ENCODE data around the gene RNFT2. TPM values are rescaled to one million over a fixed set of nuclear protein-coding genes. Genes with fewer than 3 reads are reported as not detected.

The RNFT2 gene
- total RNA-seq, 2 experiments from 2014 or later = 15.8 to 15.9 TPM

DNA sequence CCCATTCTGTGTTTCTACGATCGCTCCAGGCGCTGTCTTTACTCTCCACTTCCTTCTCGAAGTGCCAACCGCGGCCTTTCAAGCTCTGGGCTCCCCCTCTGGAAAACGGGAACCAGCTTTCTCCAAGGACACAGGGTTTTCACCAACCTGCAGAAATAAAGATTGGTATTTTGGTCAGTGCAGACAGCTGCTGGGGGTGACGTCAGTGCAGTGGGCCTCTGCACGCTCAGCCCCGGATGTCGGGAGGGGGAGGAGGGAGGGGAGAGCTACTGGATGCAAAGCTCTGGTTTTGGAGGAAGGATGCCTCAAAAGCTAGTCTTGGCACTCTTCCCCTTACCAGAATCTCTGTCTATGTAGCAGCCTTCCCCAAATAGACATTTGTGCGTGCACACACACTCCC is 123.2 kb downstream of the RNFT2 start:
- peak; percentile 57 for DNase-seq
- intact Hi-C loops (cut with micrococcal nuclease) = no loop called here
- H3K27ac Mint-ChIP-seq = no peak overlapping the region
- POLR2A ChIA-PET = no interaction called here
- H3K9me3 Mint-ChIP-seq = no peaks in the 10 kb centered on the region
- no peak overlapping the region for H3K4me3 Mint-ChIP-seq
- no peaks in the 10 kb centered on the region for H3K36me3 Mint-ChIP-seq
- H3K4me1 Mint-ChIP-seq (ENCODE audit: low read depth) = peaks cover 6% of the 10 kb centered on the region
- peaks cover 22% of the 10 kb centered on the region for H3K27me3 Mint-ChIP-seq
- CTCF ChIA-PET = no interaction called here

DNA sequence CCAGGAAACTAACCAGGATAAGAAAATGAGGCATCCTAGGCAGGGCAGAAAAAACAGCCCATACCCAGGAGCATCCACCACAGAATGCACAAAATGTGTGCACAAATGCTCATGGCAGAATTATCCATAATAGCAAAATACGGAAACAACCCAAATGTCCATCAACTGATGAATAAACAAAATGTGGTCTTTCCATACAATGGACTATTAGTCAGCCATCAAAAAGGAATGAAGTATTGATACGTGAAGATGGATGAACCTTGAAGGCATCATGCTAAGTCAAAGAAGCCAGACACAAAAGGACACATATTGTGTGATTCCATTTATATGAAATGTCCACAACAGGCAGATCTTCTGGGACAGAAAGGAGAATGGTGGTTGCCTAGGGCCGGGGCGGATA is 124.1 kb downstream of the RNFT2 start:
- Mint-ChIP-seq H3K36me3 (no peaks in the 10 kb centered on the region), H3K4me1 (ENCODE audit: low read depth) (peaks cover 6% of the 10 kb centered on the region), H3K27me3 (peaks cover 22% of the 10 kb centered on the region), H3K27ac (no peak overlapping the region), H3K4me3 (no peak overlapping the region), H3K9me3 (no peaks in the 10 kb centered on the region)
- ChIA-PET CTCF (interaction anchor here (1.1 kb wide), 1 partner anchor 19 kb away, joined by 3 read pairs; no protein-coding TSS in a partner anchor), POLR2A (no interaction called here)
- intact Hi-C loops (cut with micrococcal nuclease) = no loop called here
- DNase-seq = no peak

DNA sequence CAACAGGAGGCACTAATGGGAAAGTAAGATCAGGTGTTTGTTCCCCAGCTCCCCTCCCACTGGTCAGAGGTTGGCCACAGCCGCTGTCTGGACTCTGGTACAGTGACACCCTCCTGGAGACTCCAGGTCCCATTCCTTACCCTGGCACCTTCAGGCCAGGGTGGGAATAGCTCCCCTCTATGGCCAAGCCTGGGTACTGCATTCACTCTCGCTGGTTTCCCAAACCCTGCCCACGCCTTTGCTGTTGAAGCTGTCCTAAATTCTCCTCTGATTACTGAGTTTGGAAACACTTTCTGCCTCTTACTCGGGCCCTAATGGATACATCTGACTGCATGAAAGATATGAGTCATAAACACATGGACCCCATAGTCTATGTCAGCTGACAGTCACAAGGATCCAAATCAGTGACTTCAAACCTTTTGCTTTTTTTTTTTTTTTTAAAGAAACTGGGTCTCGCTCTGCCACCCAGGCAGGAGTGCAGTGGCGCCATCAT is 125.2 kb downstream of the RNFT2 start:
- intact Hi-C loops (cut with micrococcal nuclease) = no loop called here
- DNase-seq = peak; percentile 32
- H3K36me3 Mint-ChIP-seq = no peaks in the 10 kb centered on the region

DNA sequence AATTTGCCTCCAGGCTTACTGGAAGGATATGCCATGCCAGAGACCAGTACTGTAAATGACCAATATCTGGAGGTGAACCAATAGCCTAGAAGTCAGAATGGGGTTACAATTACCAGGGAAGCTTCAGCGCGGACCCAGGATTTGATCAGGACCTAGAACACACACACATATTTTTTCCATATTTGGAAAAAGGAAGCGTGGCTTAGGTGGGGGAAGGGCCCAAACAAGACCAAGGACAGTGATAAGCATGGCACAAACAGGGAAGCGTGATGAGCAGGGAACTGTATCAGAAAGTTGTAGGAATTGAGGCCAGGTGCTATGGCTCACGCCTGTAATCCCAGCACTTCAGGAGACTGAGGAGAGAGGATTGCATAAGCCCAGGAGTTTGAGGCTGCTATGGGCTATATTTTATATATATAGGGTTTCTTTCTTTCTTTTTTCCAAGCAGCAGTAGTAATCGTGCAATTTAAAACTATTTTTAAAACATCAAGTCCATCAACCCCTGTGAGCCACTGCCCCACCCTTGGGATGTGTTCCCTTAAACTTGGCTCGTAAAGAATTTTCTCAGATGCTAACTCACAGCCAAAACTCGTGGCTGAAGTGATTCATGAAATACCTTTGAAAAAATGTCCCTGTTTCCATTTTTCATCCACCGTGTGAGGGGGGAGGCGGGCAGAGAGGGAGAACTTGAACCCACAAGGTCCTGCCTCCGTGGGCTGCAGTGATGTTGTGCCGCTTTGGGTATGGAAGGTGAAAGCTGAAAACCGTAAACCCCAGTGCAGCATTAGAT is 126.5 kb downstream of the RNFT2 start:
- Mint-ChIP-seq H3K9me3 (no peaks in the 10 kb centered on the region), H3K4me1 (ENCODE audit: low read depth) (peaks cover 6% of the 10 kb centered on the region), H3K27me3 (peaks cover 12% of the 10 kb centered on the region), H3K4me3 (no peak overlapping the region), H3K27ac (no peak overlapping the region), H3K36me3 (no peaks in the 10 kb centered on the region)
- intact Hi-C loops (cut with micrococcal nuclease) = no loop called here
- no peak for DNase-seq
- ChIA-PET POLR2A (no interaction called here), CTCF (no interaction called here)

More for the DNA sequence above, 125.2 kb downstream of the RNFT2 start:
- Mint-ChIP-seq H3K4me1 (ENCODE audit: low read depth) (peaks cover 6% of the 10 kb centered on the region), H3K4me3 (no peak overlapping the region), H3K27me3 (peaks cover 14% of the 10 kb centered on the region), H3K27ac (no peak overlapping the region), H3K9me3 (no peaks in the 10 kb centered on the region)
- POLR2A ChIA-PET = no interaction called here
- CTCF ChIA-PET = interaction anchor here (1.1 to 1.3 kb wide), 4 partner anchors 9 to 160 kb away, joined by 3 to 8 read pairs (median 4); no protein-coding TSS in a partner anchor

DNA sequence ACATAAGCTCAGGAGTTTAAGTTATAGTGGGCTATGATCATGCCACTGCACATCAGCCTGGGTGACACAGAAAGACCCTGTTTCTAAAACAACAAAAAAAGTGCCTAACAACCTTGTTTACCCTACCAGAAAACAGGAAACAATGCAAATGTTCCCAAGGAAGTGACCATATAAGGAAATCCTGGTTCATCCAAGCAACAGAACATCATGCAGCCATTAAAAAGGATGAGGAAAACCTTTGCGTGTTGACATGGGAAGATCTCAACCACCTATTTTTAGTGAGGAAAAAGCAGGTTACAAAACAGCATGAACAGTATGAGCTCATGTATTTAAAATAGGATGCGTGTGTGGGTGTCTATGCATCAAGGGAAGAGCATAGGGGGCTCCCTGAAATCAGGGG is 129.4 kb downstream of the RNFT2 start:
- intact Hi-C loops (cut with micrococcal nuclease) = no loop called here
- ChIA-PET CTCF (no interaction called here), POLR2A (no interaction called here)
- Mint-ChIP-seq H3K27ac (no peak overlapping the region), H3K9me3 (no peaks in the 10 kb centered on the region), H3K4me1 (ENCODE audit: low read depth) (no peaks in the 10 kb centered on the region), H3K36me3 (no peaks in the 10 kb centered on the region), H3K4me3 (no peak overlapping the region), H3K27me3 (peaks cover 8% of the 10 kb centered on the region)
- no peak for DNase-seq

DNA sequence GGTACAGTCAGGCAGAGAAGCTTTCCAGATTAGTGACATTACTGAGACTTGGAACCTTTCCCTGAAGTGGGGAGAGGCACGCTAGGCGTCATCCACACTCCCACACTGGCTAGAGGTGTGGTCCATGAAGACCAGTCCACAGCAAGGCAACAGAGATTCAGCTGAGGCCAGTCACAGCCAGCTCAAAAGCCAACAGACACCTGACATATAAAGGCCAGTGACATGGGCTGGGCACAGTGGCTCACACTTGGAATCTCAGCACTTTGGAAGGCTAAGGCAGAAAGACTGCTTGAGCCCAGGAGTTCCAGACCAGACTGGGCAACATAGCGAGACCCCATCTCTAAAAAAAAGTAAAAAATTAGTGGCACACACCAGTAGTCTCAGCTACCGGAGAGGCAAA is 132.2 kb downstream of the RNFT2 start:
- POLR2A ChIA-PET = no interaction called here

DNA sequence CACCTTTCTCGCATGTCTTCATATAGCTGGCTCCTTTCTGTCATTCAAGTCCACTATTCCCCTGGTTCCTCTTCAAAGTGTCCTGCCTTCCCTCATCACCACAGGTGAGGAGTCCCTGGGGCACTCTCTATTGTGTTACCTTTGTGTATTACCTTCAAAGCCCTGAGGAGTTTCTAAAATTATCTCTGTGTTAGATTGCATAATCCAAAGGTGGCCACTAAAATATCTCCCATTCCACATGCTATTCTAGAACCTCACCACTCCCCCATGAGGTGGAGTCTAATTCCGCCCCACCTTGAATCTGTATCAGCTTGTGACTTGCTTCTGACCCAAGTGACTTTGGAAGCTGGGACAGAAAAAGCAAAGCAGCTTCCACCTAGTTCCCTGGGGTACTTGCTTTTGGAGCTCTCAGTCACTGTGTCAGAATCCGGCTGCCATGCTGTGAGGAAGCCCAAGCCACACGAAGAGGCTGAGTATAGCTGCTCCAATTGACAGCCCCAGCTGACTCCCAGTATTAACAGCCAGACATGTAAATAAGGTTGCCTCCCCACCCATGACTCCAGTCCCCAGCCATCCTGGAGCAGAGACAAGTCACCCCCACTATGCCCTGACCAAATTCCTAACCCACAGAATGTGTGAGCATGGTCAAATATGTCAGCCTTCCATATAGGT is 136.3 kb downstream of the RNFT2 start:
- Mint-ChIP-seq H3K27ac (no peak overlapping the region), H3K4me3 (no peak overlapping the region), H3K36me3 (no peaks in the 10 kb centered on the region), H3K9me3 (no peaks in the 10 kb centered on the region), H3K4me1 (ENCODE audit: low read depth) (peaks cover 12% of the 10 kb centered on the region), H3K27me3 (peaks cover 39% of the 10 kb centered on the region)
- POLR2A ChIA-PET = no interaction called here
- intact Hi-C loops (cut with micrococcal nuclease) = no loop called here
- DNase-seq = no peak
- CTCF ChIA-PET = interaction anchor here (0.6 to 0.9 kb wide), 2 partner anchors 43 to 177 kb away, joined by 3 read pairs; no protein-coding TSS in a partner anchor

More for the DNA sequence above, 132.2 kb downstream of the RNFT2 start:
- CTCF ChIA-PET = no interaction called here
- Mint-ChIP-seq H3K36me3 (no peaks in the 10 kb centered on the region), H3K27ac (no peak overlapping the region), H3K27me3 (peaks cover 11% of the 10 kb centered on the region), H3K4me3 (no peak overlapping the region), H3K4me1 (ENCODE audit: low read depth) (no peaks in the 10 kb centered on the region), H3K9me3 (no peaks in the 10 kb centered on the region)
- no peak for DNase-seq
- intact Hi-C loops (cut with micrococcal nuclease) = no loop called here

DNA sequence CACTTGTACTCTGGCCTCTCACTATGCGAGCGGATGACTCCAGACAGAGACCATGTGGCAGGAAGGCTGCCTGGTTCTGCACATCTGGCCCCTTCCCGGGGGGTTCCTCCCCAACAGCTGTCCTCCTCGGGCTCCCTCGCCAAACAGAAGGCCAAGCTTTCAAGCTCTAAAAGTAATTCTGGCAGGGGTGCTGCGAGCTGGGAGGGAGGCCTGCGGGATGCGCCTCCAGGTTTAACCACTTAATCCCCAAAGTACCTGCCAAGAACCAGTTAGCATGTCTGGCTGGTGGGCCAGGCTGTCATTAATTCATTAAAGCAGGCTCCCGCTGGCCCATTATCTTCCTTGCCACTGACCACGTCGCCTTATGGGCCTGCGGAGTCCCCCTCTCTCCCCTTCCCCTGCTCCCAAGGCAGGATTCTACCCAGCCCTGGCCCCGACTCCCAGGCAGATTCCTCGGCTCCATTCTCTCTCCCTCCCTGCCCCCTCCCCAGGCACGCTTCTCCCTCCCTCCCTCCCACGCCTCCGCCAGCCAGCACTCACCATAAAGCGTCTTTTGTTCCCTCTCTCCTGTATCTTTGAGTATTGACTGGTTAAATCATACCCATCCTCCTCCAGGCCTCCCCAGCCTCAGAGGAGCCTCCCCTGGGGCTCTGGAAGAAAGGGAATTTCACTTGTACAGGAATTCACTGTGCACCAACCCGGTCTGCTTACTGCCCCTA is 138.2 kb downstream of the RNFT2 start:
- ChIA-PET CTCF (no interaction called here), POLR2A (no interaction called here)
- Mint-ChIP-seq H3K4me1 (ENCODE audit: low read depth) (peaks cover 23% of the 10 kb centered on the region), H3K27me3 (peaks cover 49% of the 10 kb centered on the region), H3K4me3 (no peak overlapping the region), H3K9me3 (no peaks in the 10 kb centered on the region), H3K36me3 (no peaks in the 10 kb centered on the region), H3K27ac (no peak overlapping the region)
- DNase-seq = no peak
- intact Hi-C loops (cut with micrococcal nuclease) = no loop called here

DNA sequence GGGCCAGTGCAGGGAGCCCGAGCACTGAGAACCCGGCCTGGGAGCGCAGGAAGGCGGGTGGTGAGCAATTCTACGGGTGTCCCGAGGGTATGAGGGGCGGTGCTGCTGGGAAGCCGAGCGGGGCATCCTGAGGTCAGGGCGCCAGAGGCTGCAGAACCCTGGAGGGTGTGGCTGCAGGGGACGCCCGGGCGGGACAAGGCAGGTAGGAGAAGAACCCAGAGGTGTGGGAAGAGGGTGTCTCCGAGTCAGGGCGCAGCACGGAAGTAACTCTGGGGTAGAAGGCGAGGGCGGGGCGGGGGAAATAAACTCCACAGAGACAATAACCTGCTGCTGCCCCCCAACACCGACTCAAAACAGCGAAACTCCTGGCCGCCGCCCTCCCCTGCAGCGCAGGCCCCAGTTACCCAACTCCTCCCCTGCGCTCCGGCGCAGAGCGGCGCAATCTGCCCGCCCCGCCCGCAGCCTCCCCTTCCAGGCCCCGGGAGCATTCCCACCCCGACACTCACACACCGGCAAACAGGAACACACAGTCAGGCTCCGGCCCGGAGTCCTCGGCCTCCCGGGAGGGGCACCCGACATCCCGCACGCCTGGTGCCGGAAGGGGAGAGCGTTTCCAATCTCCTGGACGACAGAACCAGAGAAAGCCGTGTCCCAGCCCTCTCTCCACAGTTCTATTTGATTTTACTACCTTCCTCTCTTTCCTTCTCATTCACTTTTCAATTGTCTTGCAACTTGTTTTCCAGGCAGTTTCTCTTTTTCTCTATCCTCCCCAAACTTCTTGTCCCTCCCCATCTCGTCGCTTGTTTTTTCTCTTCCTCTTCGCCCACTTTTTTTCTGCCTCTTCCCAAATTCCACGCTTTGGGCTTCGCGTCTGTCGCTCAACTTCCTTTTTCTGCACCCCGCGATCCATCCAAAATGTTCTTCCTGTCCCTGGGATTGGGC is 140.7 kb downstream of the RNFT2 start:
- no peak for DNase-seq
- Mint-ChIP-seq H3K4me3 (peak overlapping the region; percentile 54), H3K4me1 (ENCODE audit: low read depth) (peaks cover 34% of the 10 kb centered on the region), H3K27ac (no peak overlapping the region), H3K36me3 (no peaks in the 10 kb centered on the region), H3K27me3 (peaks cover 67% of the 10 kb centered on the region), H3K9me3 (no peaks in the 10 kb centered on the region)
- CTCF ChIA-PET = no interaction called here
- POLR2A ChIA-PET = no interaction called here
- intact Hi-C loops (cut with micrococcal nuclease) = no loop called here

DNA sequence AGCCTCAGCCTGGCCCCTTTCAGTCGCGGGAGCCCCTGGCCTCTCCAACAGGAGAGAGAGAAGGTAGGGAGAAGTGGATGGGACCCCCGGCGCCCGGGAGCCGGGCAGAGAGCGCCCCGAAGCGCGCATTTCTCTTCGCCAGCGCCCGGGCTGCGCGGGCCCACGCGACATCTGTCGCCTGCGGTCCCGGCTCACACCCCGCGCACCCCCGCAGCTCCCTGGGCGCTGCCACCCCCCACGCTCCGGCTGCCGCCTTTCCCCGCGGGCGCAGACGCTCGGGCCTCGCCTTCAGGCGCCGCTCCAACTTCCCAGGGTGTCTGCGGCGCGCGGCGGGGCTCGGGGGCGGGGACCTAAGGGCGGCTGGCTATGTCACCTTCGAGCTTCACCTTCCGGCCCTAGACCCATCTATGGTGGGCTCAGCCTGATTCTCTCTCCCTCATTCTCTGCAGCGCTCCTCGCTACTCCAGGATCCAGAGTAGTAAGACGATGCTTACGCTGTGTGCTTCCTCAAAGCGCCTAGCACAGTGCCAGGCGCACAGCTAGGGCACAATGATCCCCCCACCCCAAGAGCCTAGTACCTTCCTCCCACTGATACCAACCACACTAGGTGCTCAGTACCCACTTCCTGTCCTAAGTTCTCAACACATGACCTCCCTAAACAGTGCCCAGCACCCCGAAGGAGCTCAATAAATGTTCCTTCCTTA is 141.5 kb downstream of the RNFT2 start:
- CTCF ChIA-PET = interaction anchor here (0.6 kb wide), 1 partner anchor 170 kb away, joined by 3 read pairs; no protein-coding TSS in a partner anchor

DNA sequence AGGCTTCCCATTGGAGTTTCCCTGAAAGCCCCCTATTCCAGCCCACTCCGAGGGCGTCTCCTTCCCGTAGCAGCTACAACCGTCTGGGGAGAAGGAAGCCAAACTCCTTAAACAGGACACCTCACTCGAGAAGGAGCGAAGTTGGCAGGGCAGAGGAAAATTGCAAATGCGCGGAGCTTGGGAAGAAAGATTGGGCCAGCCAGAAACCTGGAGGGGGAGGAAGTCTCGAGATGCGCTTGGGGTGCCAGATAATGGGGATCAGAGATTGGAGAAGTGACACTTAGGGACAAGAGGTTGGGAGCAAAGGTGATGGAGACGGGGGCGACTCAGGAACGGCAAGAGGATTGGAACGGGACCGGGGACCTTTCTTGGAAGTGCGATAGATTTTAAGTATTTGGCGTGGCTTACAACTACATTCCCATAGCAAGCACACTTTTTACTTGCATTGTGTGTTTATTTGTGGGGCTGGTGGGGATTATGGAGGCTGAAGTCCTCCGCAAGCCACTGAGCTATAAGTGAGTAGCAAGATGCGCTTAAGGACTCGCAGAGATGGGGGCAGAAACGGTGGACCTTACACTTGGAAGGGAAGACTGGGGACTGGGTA is 142.2 kb downstream of the RNFT2 start:
- no peak for DNase-seq
- intact Hi-C loops (cut with micrococcal nuclease) = no loop called here
- H3K4me3 Mint-ChIP-seq = peak overlapping the region; percentile 60
- H3K9me3 Mint-ChIP-seq = no peaks in the 10 kb centered on the region
- peaks cover 64% of the 10 kb centered on the region for H3K27me3 Mint-ChIP-seq
- ChIA-PET POLR2A (no interaction called here), CTCF (interaction anchor here (0.6 to 1.2 kb wide), 2 partner anchors 169 to 176 kb away, joined by 3 to 4 read pairs; no protein-coding TSS in a partner anchor)
- no peaks in the 10 kb centered on the region for H3K36me3 Mint-ChIP-seq
- H3K4me1 Mint-ChIP-seq (ENCODE audit: low read depth) = peaks cover 34% of the 10 kb centered on the region
- H3K27ac Mint-ChIP-seq = no peak overlapping the region

More for the DNA sequence above, 141.5 kb downstream of the RNFT2 start:
- POLR2A ChIA-PET = no interaction called here
- intact Hi-C loops (cut with micrococcal nuclease) = no loop called here
- Mint-ChIP-seq H3K9me3 (no peaks in the 10 kb centered on the region), H3K4me1 (ENCODE audit: low read depth) (peaks cover 34% of the 10 kb centered on the region), H3K36me3 (no peaks in the 10 kb centered on the region), H3K27me3 (peaks cover 66% of the 10 kb centered on the region), H3K4me3 (peak overlapping the region; percentile 54), H3K27ac (no peak overlapping the region)
- DNase-seq = no peak

All from activated CD4-positive, alpha-beta memory T cell treated with anti-CD3 and anti-CD28 coated beads for 36 hours (primary cell).